ENCODE measurements around the gene SLC35D1.

SLC35D1 gene

DNA sequence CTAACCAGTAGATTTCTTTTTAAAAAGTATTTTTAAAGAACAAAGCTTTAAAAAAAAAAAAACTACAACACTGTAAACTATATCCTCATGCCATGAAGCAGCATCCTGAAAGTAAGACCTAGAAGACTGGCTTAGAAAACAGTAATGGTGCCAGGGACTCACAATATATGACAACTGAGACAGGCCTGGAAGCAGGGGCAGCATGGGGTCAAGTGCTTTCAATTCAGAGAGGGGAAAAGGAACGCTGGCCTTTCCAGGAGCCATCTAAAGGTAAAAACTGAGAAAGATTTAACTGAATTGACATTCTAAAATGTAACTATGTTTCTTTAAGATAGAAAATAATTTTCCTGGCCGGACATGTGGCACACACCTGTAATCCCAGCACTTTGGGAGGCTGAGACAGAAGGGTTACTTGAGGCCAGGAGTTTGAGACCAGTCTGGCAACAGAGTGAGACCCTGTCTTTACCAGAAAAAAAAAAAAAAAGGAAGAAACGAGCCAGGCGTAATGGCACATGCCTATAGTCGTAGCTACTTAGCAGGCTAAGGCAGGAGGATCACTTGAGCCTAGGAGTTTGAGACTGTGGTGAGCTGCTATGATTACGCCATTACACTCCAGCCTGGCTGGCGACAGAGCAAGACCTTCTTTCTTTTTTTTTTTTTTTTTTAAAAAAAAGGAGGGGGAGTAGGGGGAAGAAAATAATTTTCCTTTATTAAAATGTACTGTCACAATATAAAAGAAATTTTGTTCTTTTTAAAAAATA lies 54.1 kb downstream of the SLC35D1 start:
- no peak overlapping the region for H3K4me3 ChIP-seq (ENCODE audit: low read length)
- TF ChIP-seq CTCF (IDR thresholded peaks at IDR 0.05; ENCODE audit: insufficient read depth, low read depth, low read length, missing control alignments): no peak
- DNase-seq (ENCODE audit: low read depth): no peak

DNA sequence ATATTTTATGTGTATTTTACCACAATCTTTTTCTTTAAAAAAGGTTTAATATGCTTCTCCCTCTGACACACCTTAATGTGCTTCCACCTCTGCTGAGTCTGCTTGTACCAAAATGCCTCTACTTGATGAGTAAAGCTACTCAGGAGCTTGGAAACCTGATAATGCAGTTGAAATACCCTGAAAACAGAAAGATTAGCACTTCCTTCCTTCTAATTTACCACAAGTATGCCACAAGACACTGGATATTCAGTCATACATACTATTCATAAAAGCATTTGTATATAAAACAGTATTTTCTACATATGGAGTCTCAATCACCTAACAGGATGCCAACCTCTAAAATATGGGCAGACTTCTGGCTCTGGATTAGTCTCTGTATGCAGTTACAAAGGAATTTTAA lies 55.0 kb downstream of the SLC35D1 start:
- no peak overlapping the region for H3K4me3 ChIP-seq (ENCODE audit: low read length)
- peak; percentile 16 for DNase-seq (ENCODE audit: low read depth)
- TF ChIP-seq CTCF (IDR thresholded peaks at IDR 0.05; ENCODE audit: insufficient read depth, low read depth, low read length, missing control alignments): no peak

DNA sequence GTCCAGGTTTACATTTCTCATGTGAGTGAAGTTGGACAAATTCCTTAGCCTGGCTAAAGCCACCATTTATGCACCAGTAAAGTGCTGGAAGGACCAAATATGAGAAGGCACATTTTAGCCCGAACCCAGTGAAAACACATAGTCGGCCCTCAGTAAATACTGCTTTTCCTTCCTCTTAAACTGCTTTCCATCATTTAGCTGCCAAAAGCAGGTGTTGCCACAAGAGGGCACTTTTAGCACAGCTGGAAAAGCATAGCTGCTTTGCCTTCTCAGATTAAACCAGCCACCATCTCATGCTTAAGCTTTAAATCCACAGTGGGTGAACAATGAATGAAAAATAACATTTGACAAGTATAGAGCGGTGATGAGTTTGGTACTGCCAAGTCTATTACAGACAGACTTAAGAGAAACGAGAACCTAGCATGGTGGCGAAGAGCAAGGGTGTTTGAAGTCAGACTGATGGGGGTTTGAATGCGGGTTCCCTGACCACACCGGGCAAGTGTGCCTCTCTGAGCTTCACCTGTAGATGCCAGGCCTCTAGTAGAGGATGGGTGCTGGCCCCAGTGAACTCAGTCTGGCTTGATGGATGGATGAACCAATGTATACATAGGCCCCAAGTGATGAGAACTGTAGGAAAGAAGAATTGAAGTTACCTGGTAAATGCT lies 57.8 kb downstream of the SLC35D1 start:
- peak; percentile 74 for DNase-seq (ENCODE audit: low read depth)
- H3K4me3 ChIP-seq (ENCODE audit: low read length): no peak overlapping the region
- peak; percentile 94 for TF ChIP-seq CTCF (IDR thresholded peaks at IDR 0.05; ENCODE audit: insufficient read depth, low read depth, low read length, missing control alignments)

DNA sequence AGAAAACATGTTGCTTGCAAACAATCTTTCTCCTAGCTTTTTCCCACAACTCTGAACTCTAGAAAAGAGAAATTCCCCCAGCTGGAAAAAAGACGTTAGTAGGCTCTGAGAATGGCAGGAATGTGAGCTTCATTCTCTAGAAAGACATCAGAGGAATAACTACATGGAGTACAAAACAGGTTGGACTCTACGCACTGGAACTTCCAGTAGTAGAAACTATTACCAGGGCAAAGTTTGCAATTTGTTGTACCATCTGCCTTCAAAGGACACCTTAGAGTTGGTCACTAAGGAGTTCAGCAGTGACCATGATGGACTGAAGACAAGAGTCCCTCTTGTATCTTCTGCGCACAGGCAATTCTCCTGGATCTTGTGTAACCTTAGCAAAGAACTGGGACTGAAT lies 60.9 kb downstream of the SLC35D1 start:
- H3K4me3 ChIP-seq (ENCODE audit: low read length): no peak overlapping the region
- no peak for TF ChIP-seq CTCF (IDR thresholded peaks at IDR 0.05; ENCODE audit: insufficient read depth, low read depth, low read length, missing control alignments)
- no peak for DNase-seq (ENCODE audit: low read depth)

- no peak for TF ChIP-seq CTCF (IDR thresholded peaks at IDR 0.05; ENCODE audit: insufficient read depth, low read depth, low read length, missing control alignments)
- no peak for DNase-seq (ENCODE audit: low read depth)
- no peak overlapping the region for H3K4me3 ChIP-seq (ENCODE audit: low read length)
Observed at GRCh38 chr1:66985835-66986234, 68.1 kb downstream of the SLC35D1 start.

- TF ChIP-seq CTCF (IDR thresholded peaks at IDR 0.05; ENCODE audit: insufficient read depth, low read depth, low read length, missing control alignments): no peak
- H3K4me3 ChIP-seq (ENCODE audit: low read length): no peak overlapping the region
- DNase-seq (ENCODE audit: low read depth): no peak
Observed at GRCh38 chr1:66984491-66984890, 69.5 kb downstream of the SLC35D1 start.
